A673 (cell line): ENCODE data around the gene VTN.

Experiments
- CTCF ChIP-seq: fragments of 300-800, 200-600 bp; sonication (generic); conservative IDR thresholded peaks from 2 replicates; pipeline ENCODE4 v1.5.1; 2017; ENCODE audit warnings: low read depth, mild to moderate bottlenecking, antibody characterized with exemption, low read length, moderate library complexity, mixed read lengths
- EZH2 ChIP-seq: fragments of 200-600 bp; sonication (generic); IDR thresholded peaks from 2 replicates; pipeline ENCODE4 v1.6.1; 2017; ENCODE audit warnings: borderline replicate concordance, low read depth, mild to moderate bottlenecking, mixed read lengths, antibody characterized with exemption, low read length; ENCODE audit not compliant: poor library complexity, severe bottlenecking

GRCh38 chr17:28385406-28385805 is 15.3 kb upstream of the VTN start:
- TF ChIP-seq CTCF (no peak), EZH2 (no peak)
